K562 (cell line): Measurements from ENCODE around the gene SPATA13. TPM values are rescaled to one million over a fixed set of nuclear protein-coding genes. Genes with fewer than 3 reads are reported as not detected.

ENCODE experiments used
- ATAC-seq: fragments of 200-7000 bp; cut with Tn5 transposase; 3 replicates; pipeline ENCODE4 v1.9.1; 2020; ENCODE audit warnings: moderate library complexity
- BruUV-seq: library from RNA; stranded (reverse); fragments of 400-500 nt; replicated peaks from 2 replicates; lab custom pipeline; 2021; lab: Mats Ljungman, UMichigan
- CTCF ChIA-PET: fragments of 300-600 bp; formaldehyde crosslinking; extraction: SDS; loops from one replicate; lab custom pipeline; 2021; ENCODE audit warnings: low intra/inter-chr PET ratio; lab: Yijun Ruan, JAX
- POLR2A ChIA-PET: fragments of 300-600, 350-650 bp; sonication (Branson Sonifier 250); formaldehyde crosslinking; extraction: SDS; loops from one replicate; lab custom pipeline; 2021; ENCODE audit warnings: antibody characterized with exemption, inconsistent platforms; lab: Yijun Ruan, JAX
- DNase-seq, 4 experiments: peaks; one replicate each; pipeline versions ENCODE4 v3.0.0 to v3.0.0-alpha.2; 2011 to 2018; ENCODE audit warnings: low spot score in 3 of 4, mixed read lengths in 3 of 4; ENCODE audit errors: extremely low read depth in 1 of 4
- FAIRE-seq: peaks from 2 replicates; lab custom pipeline; 2011; peaks lifted over from hg19 to GRCh38; lab: Jason Lieb, UNC
- H2AFZ ChIP-seq: 2 replicates; pipeline ENCODE4 v1.6.0; 2011; ENCODE audit warnings: low read depth, low read length, control low read depth, inconsistent platforms
- H3K27ac ChIP-seq: fragments of 200-600 bp; 3 replicates; pipeline ENCODE4 v1.8.0; 2011; ENCODE audit warnings: low read depth, mild to moderate bottlenecking, control low read depth, inconsistent platforms, low read length, moderate library complexity, mixed read lengths; ENCODE audit errors: extremely low read depth
- H3K27me3 ChIP-seq, 2 experiments: fragments of 300-600 bp in 1 of 2; 2 replicates in 1 of 2; 3 replicates in 1 of 2; pipeline versions ENCODE4 v1.6.0 to v1.8.0; 2011; ENCODE audit warnings: inconsistent platforms in 2 of 2, low read length in 2 of 2, mild to moderate bottlenecking in 1 of 2, mixed read lengths in 1 of 2, moderate library complexity in 1 of 2; ENCODE audit not compliant: control insufficient read depth in 2 of 2, insufficient read depth in 2 of 2
- H3K36me3 ChIP-seq: fragments of 300-600 bp; 3 replicates; pipeline ENCODE4 v1.8.0; 2011; ENCODE audit warnings: mild to moderate bottlenecking, low read length, inconsistent platforms; ENCODE audit not compliant: control insufficient read depth, insufficient read depth
- H3K4me1 ChIP-seq, 2 experiments: fragments of 200-600 bp in 1 of 2; replicated peaks in 1 of 2; 2 replicates in 1 of 2; 3 replicates in 1 of 2; pipeline versions ENCODE4 v1.5.1 to v1.8.0; 2011; ENCODE audit warnings: inconsistent platforms in 2 of 2, low read length in 2 of 2, mild to moderate bottlenecking in 1 of 2, mixed read lengths in 1 of 2, moderate library complexity in 1 of 2; ENCODE audit not compliant: control insufficient read depth in 2 of 2, insufficient read depth in 2 of 2
- H3K4me2 ChIP-seq: 2 replicates; pipeline ENCODE4 v1.6.1; 2011; ENCODE audit warnings: low read length, control low read depth, inconsistent platforms, mixed read lengths; ENCODE audit not compliant: insufficient read depth
- H3K4me3 ChIP-seq: fragments of 200-600 bp; sonication (generic), shearing (Covaris generic); 2 replicates; pipeline ENCODE4 v1.5.1; 2016; ENCODE audit warnings: control low read depth, inconsistent platforms
- H3K79me2 ChIP-seq: fragments of 200-600 bp; 3 replicates; pipeline ENCODE4 v1.8.0; 2011; ENCODE audit warnings: low read length, inconsistent platforms; ENCODE audit not compliant: control insufficient read depth, insufficient read depth
- H3K9ac ChIP-seq, 2 experiments: 2 replicates each; pipeline versions ENCODE4 v1.6.0 to v1.6.1; 2011; ENCODE audit warnings: low read depth in 2 of 2, low read length in 2 of 2, control low read depth in 1 of 2, inconsistent platforms in 1 of 2, mild to moderate bottlenecking in 1 of 2, mixed read lengths in 1 of 2; ENCODE audit not compliant: insufficient read depth in 1 of 2
- H3K9me1 ChIP-seq: one replicate; pipeline ENCODE4 v1.6.0; 2011; ENCODE audit warnings: inconsistent platforms, mild to moderate bottlenecking, low read length, moderate library complexity; ENCODE audit not compliant: control insufficient read depth, insufficient read depth
- H3K9me3 ChIP-seq: replicated peaks from 2 replicates; pipeline ENCODE4 v1.5.1; 2011; ENCODE audit warnings: low read depth, low read length, inconsistent platforms; ENCODE audit not compliant: control insufficient read depth, insufficient read depth
- H4K20me1 ChIP-seq: replicated peaks from 2 replicates; pipeline ENCODE4 v1.6.1; 2011; ENCODE audit warnings: low read length, inconsistent platforms, mixed read lengths; ENCODE audit not compliant: control insufficient read depth, insufficient read depth
- BACH1 ChIP-seq: fragments of 200-800 bp; sonication (Bioruptor generic); IDR thresholded peaks from 2 replicates; pipeline ENCODE4 v1.6.1; 2016; ENCODE audit warnings: missing genetic modification characterization, missing compliant biosample characterization
- C11orf30 ChIP-seq: fragments of 450-650 bp; IDR thresholded peaks from 2 replicates; pipeline ENCODE4 v1.6.1; 2016; ENCODE audit warnings: low read depth, mild to moderate bottlenecking
- CCNT2 ChIP-seq: IDR thresholded peaks from 2 replicates; pipeline ENCODE4 v1.6.1; 2011; ENCODE audit warnings: borderline replicate concordance, low read depth, mild to moderate bottlenecking, moderate library complexity, mixed read lengths, low read length; ENCODE audit not compliant: insufficient read length; ENCODE audit errors: extremely low read depth
- EWSR1 ChIP-seq: fragments of 450-650 bp; IDR thresholded peaks from 2 replicates; pipeline ENCODE4 v1.6.1; 2018; ENCODE audit warnings: borderline replicate concordance, mild to moderate bottlenecking, low read depth, moderate library complexity; ENCODE audit not compliant: partially characterized antibody
- HMGN3 ChIP-seq: IDR thresholded peaks from 2 replicates; pipeline ENCODE4 v1.6.1; 2011; ENCODE audit warnings: borderline replicate concordance, low read depth, mild to moderate bottlenecking, mixed read lengths, low read length; ENCODE audit not compliant: insufficient read length; ENCODE audit errors: extremely low read depth
- L3MBTL2 ChIP-seq: fragments of 450-650 bp; IDR thresholded peaks from 2 replicates; pipeline ENCODE4 v1.6.1; 2016; ENCODE audit warnings: mild to moderate bottlenecking, moderate library complexity
- NCOA1 ChIP-seq: fragments of 450-650 bp; IDR thresholded peaks from 2 replicates; pipeline ENCODE4 v1.6.1; 2016; ENCODE audit warnings: low read depth
- NONO ChIP-seq, 2 experiments: fragments of 200-400 bp in 1 of 2; fragments of 450-650 bp in 1 of 2; formaldehyde crosslinking in 1 of 2; IDR thresholded peaks; 2 replicates each; pipeline ENCODE4 v1.6.1; 2017; ENCODE audit warnings: low read depth in 2 of 2, mild to moderate bottlenecking in 2 of 2, moderate library complexity in 2 of 2, low read length in 1 of 2
- SAFB2 ChIP-seq: fragments of 200-400 bp; formaldehyde crosslinking; IDR thresholded peaks from 2 replicates; pipeline ENCODE4 v1.6.1; 2018; ENCODE audit warnings: borderline replicate concordance, low read length, low read depth, moderate library complexity; ENCODE audit not compliant: severe bottlenecking
- SMARCE1 ChIP-seq: fragments of 450-650 bp; IDR thresholded peaks from 2 replicates; pipeline ENCODE4 v1.7.1; 2016; ENCODE audit warnings: mild to moderate bottlenecking
- SNIP1 ChIP-seq: fragments of 450-650 bp; IDR thresholded peaks from 2 replicates; pipeline ENCODE4 v1.7.1; 2017; ENCODE audit warnings: low read depth, mild to moderate bottlenecking
- TCF7L2 ChIP-seq: fragments of 150-350 bp; IDR thresholded peaks from 2 replicates; pipeline ENCODE4 v1.6.1; 2016; ENCODE audit warnings: low read depth, mild to moderate bottlenecking, low read length, moderate library complexity
- TFAM ChIP-seq: fragments of 250-450 bp; sonication (Bioruptor Pico); conservative IDR thresholded peaks from 2 replicates; pipeline ENCODE4 v1.5.0; 2021; ENCODE audit warnings: mild to moderate bottlenecking, moderate library complexity
- ZNF23 ChIP-seq: fragments of 250-450 bp; sonication (Bioruptor Pico); IDR thresholded peaks from 2 replicates; pipeline ENCODE4 v1.4.0; 2020; ENCODE audit warnings: mild to moderate bottlenecking
- WGBS: fragments of 100-300 bp; shearing (Covaris generic); methylation state at CpG from one replicate; pipeline ENCODE4 v1.1.6; 2016; ENCODE audit warnings: low coverage, mixed read lengths; ENCODE audit not compliant: insufficient coverage; ENCODE audit errors: missing lambda C conversion rate; 5-methylcytosine and 5-hydroxymethylcytosine counted together
- in situ Hi-C: fragments of 300-500 bp; cut with MboI; formaldehyde crosslinking; loops from 4 replicates; pipeline ENCODE4 v1.15.0; 2018; ENCODE audit warnings: inconsistent platforms, mixed read lengths
- intact Hi-C: fragments of 100-400 bp; cut with micrococcal nuclease; formaldehyde crosslinking; loops from 2 replicates; pipeline ENCODE4 v1.14.2; 2022
- polyA plus RNA-seq, 8 experiments: library from polyadenylated mRNA; depleted of rRNA in 4 of 8; stranded (reverse) in 5 of 8; unstranded in 3 of 8; fragments of >200 nt; fragmentation: Nextera tagmentation in 2 of 8; fragmentation: Illumina TruSeq in 1 of 8; extraction: Ambion mirVana in 2 of 8; extraction: Trizol in 1 of 8; gene quantifications; 2 replicates each; pipeline versions ENCODE4 v1.2.1 to v1.2.3, GENCODE V29; 2011 to 2014; ENCODE audit warnings: inconsistent platforms in 1 of 8, missing spikeins in 1 of 8
- total RNA-seq, 7 experiments: library from RNA; depleted of rRNA in 6 of 7; stranded (reverse); fragments of >200 nt in 6 of 7; fragmentation: Illumina TruSeq in 2 of 7; extraction: Trizol in 2 of 7; gene quantifications; 2 replicates each; pipeline versions ENCODE4 v1.2.1 to v1.2.3, GENCODE V29; 2011 to 2021; ENCODE audit warnings: low replicate concordance in 1 of 7
- TF ChIP-seq, protein P1 (sequence below), 2 experiments: fragments of 450-650 bp in 1 of 2; sonication (generic) in 1 of 2; formaldehyde crosslinking in 1 of 2; IDR thresholded peaks in 1 of 2; conservative IDR thresholded peaks in 1 of 2; 2 replicates each; pipeline versions ENCODE4 v1.6.1 to v1.8.1; 2016 to 2023; ENCODE audit warnings: mild to moderate bottlenecking in 2 of 2, moderate library complexity in 2 of 2, inconsistent platforms in 1 of 2, missing genetic modification reagents in 1 of 2
- TF ChIP-seq, protein P2 (sequence below): fragments of 450-650 bp; IDR thresholded peaks from 2 replicates; pipeline ENCODE4 v1.6.1; 2016; ENCODE audit warnings: low read depth, mild to moderate bottlenecking, moderate library complexity

The SPATA13 gene
- total and polyA plus RNA-seq, 9 of the 15 experiments (the other 6 are each of a cell fraction or from before 2014, with no cell fraction given), result 0.08 to 0.99 (median 0.21) TPM; not detected in 2

DNA sequence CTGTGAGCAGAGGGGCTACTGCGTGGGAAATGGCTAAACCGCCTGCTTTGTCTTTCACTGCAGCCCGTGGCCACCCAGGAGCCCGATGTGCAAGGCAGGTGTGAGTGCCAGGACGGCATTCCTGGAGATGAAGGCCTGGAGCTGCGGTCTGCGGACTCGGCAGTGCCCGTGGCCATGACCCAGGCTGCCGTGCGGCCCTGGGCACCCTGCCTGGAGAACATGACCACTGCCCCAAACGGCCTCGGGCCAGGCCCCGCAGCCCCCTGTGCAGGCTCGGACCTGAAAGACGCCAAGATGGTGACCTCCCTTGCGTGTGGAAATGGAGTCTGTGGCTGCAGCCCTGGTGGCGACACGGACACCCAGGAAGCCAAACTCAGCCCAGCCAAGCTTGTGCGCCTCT lies 62.2 kb downstream of the SPATA13 start:
- Histone ChIP-seq H3K36me3 (no peaks in the 10 kb centered on the region), H4K20me1 (no peaks in the 10 kb centered on the region; the same call in 1 of the 2 replicates), H3K9me1 (no peaks in the 10 kb centered on the region), H3K4me3 (no peak overlapping the region), H3K9ac (no peak overlapping the region), H3K4me2 (no peak overlapping the region), H3K79me2 (no peaks in the 10 kb centered on the region), H3K27ac (no peak overlapping the region), H3K4me1 (peaks cover 0 to 3% of the 10 kb centered on the region in 2 experiments; a peak in 1 of 5 replicates), H2AFZ (no peak overlapping the region), H3K27me3 (peaks cover 0 to 26% of the 10 kb centered on the region in 2 experiments; a peak in 1 of 5 replicates), H3K9me3 (no peaks in the 10 kb centered on the region)
- ATAC-seq (no peak), FAIRE-seq (no peak), DNase-seq (no peak)
- no TSS peak for BruUV-seq
- POLR2A ChIA-PET, result no interaction called here
- intact Hi-C loops, result no loop called here
- 0% methylated on average over 12 of the region's 20 CpGs for WGBS
- CTCF ChIA-PET, result no interaction called here
- in situ Hi-C loops, result loop anchor here (25.0 kb wide), 1 partner anchor 310 kb away; no protein-coding TSS in a partner anchor
- TF ChIP-seq SMARCE1, result no peak
- TF ChIP-seq TCF7L2, result no peak
- no peak for TF ChIP-seq L3MBTL2
- TF ChIP-seq, protein P1, sequence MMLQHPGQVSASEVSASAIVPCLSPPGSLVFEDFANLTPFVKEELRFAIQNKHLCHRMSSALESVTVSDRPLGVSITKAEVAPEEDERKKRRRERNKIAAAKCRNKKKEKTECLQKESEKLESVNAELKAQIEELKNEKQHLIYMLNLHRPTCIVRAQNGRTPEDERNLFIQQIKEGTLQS (IDR thresholded peaks at IDR 0.05), result no peak
- TF ChIP-seq, protein P1 (CRISPR knock-in tag; conservative IDR thresholded peaks at IDR 0.05), result no peak
- TF ChIP-seq CCNT2, result no peak
- TF ChIP-seq EWSR1, result no peak
- no peak for TF ChIP-seq SNIP1
- TF ChIP-seq HMGN3, result no peak
- no peak for TF ChIP-seq TFAM (CRISPR knock-in tag)
- no peak for TF ChIP-seq SAFB2
- TF ChIP-seq ZNF23 (CRISPR knock-in tag), result no peak
- no peak for TF ChIP-seq NONO (IDR thresholded peaks at IDR 0.05; ENCODE audit: low read depth in 2 of 2, low read length in 1 of 2)
- TF ChIP-seq C11orf30, result no peak
- no peak for TF ChIP-seq BACH1
- no peak for TF ChIP-seq NCOA1
- TF ChIP-seq, protein P2, sequence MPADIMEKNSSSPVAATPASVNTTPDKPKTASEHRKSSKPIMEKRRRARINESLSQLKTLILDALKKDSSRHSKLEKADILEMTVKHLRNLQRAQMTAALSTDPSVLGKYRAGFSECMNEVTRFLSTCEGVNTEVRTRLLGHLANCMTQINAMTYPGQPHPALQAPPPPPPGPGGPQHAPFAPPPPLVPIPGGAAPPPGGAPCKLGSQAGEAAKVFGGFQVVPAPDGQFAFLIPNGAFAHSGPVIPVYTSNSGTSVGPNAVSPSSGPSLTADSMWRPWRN, result no peak
